ENCODE data around the gene MPLKIP.
"Not testable (repeated sequence)": the region's sequence is repeated elsewhere in the genome, so short reads cannot be mapped to it uniquely, and the experiment has no call there.

MPLKIP gene

GRCh38 chr7:40134428-40135316 is at the start of gene MPLKIP, which contains the start of gene SUGCT:
Gene MPLKIP (minus strand): TSS chr7:40134622. CDS start chr7:40134567, 55 bp downstream.
Gene SUGCT (plus strand): TSS chr7:40135005.
- DNase-seq = peak; percentile 79

DNA sequence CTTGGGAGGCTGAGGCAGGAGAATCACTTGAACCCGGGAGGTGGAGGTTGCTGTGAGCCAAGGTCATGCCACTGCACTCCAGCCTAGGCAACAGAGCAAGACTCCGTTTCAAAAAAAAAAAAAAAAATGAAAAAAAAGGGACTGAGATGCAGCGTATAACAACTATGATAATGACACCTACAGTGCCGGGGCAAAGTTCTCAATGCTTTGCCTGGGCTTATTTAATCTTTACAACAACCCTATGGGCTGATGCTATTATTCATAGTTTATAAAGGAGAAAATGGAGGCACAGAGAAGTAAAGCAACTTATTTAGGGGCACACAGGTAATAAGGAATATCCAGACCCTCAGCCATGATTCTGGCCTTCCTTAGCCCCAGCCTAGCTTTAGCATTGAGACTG is 48.0 kb upstream of the MPLKIP start:
- DNase-seq = no peak

GRCh38 chr7:40177071-40177470 is 42.6 kb upstream of the MPLKIP start:
- no peak for DNase-seq

- DNase-seq = no peak
These were observed 41.5 kb upstream of the MPLKIP start for GRCh38 chr7:40175725-40176510.

- DNase-seq = not testable (repeated sequence)
These were observed 40.8 kb upstream of the MPLKIP start for GRCh38 chr7:40175256-40175655.

DNA sequence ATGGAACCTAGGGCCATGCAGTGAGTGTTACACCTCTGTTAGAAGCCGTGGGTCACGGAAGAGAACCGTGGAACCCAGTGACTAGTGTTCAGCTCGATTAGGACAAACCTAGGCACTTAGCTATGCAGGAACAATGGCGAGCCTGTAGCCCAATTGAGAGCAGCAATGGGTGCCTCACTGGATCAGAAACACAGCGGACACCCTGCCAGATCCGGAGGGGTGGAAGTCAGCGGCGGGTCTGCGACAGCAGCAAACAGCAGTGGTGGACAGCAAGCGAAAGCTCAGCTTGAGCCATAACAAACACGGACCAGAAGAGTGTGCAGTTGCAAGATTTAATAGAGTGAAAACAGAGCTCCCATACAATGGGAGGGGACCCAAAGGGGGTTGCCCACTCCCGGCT is 38.7 kb upstream of the MPLKIP start:
- not testable (repeated sequence) for DNase-seq

GRCh38 chr7:40168266-40168665 is 33.8 kb upstream of the MPLKIP start:
- not testable (repeated sequence) for DNase-seq

DNA sequence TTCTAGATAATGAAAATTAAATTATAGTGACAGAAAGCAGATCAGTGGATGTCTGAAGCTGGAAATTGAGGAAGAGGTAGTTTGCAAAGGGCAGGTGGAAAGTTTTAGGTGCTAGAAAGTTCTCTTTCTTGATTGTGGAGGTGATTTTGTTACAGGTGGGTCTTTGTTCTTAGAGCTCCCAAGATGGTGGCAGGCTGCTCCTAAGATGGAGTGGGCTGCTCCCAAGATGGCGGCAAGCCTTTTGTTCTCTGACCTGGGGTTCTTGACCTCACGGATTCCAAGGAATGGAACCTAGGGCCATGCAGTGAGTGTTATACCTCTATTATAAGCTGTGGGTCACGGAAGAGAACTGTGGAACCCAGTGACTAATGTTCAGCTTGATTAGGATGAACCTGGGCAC is 32.9 kb upstream of the MPLKIP start:
- no peak for DNase-seq

- no peak for DNase-seq
These were observed 30.8 kb upstream of the MPLKIP start for GRCh38 chr7:40165216-40165615.

GRCh38 chr7:40162516-40162915 is 28.1 kb upstream of the MPLKIP start:
- no peak for DNase-seq

DNA sequence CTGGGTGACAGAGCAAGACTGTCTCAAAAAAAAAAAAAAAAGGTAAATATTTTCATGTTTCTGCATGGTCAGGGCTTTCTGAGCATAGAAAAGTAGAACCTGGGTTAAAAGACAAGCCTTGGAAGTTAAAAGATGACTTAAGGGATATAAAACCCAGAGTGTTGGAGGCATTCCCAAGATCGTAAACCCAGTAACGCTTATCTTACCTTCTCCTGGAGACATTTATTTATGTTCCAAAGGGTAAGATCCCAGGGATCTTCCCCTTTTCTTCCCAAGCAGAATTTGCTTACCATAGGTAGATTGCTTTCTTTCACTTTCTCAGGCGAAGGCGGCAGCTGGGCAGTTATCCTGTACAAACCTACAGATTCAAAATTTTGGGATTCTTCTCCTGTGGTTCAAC is 22.6 kb upstream of the MPLKIP start:
- DNase-seq = no peak

DNA sequence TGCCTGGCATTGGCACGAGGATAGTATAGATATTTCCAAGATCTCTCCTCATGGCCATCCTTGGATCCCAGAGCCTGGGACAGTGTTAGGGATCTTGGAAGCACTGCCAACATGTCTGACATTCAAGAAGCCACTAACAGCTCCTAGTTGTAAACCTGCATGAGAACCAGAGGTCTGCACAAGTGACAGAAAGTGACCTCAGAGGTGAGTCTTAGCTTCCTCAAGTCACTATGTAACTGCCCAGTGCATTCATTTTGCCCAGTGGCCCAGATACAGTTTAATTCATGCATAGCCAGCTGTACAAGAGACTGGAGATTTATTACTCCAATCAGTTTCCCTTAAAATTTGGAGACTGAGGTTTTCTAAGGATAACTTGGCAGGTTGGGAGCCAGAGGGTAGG is 17.1 kb upstream of the MPLKIP start:
- DNase-seq = no peak

GRCh38 chr7:40148671-40149070 is 14.2 kb upstream of the MPLKIP start:
- DNase-seq = no peak

GRCh38 chr7:40148247-40148580 is 13.8 kb upstream of the MPLKIP start:
- not testable (repeated sequence) for DNase-seq

- no peak for DNase-seq
These were observed 13.2 kb upstream of the MPLKIP start for GRCh38 chr7:40147371-40148246.

- DNase-seq = not testable (repeated sequence)
These were observed 11.2 kb upstream of the MPLKIP start for GRCh38 chr7:40145596-40146130.

- DNase-seq = not testable (repeated sequence)
These were observed 7.5 kb upstream of the MPLKIP start for GRCh38 chr7:40141916-40142315.

- DNase-seq = not testable (repeated sequence)
These were observed 5.5 kb upstream of the MPLKIP start for GRCh38 chr7:40139891-40140290.

- DNase-seq = no peak
These were observed 4.6 kb upstream of the MPLKIP start for GRCh38 chr7:40138973-40139372.

- DNase-seq = no peak
These were observed 3.1 kb upstream of the MPLKIP start for GRCh38 chr7:40137563-40137962.

- DNase-seq = no peak
These were observed 842 bp upstream of the MPLKIP start for GRCh38 chr7:40135317-40135610.

DNA sequence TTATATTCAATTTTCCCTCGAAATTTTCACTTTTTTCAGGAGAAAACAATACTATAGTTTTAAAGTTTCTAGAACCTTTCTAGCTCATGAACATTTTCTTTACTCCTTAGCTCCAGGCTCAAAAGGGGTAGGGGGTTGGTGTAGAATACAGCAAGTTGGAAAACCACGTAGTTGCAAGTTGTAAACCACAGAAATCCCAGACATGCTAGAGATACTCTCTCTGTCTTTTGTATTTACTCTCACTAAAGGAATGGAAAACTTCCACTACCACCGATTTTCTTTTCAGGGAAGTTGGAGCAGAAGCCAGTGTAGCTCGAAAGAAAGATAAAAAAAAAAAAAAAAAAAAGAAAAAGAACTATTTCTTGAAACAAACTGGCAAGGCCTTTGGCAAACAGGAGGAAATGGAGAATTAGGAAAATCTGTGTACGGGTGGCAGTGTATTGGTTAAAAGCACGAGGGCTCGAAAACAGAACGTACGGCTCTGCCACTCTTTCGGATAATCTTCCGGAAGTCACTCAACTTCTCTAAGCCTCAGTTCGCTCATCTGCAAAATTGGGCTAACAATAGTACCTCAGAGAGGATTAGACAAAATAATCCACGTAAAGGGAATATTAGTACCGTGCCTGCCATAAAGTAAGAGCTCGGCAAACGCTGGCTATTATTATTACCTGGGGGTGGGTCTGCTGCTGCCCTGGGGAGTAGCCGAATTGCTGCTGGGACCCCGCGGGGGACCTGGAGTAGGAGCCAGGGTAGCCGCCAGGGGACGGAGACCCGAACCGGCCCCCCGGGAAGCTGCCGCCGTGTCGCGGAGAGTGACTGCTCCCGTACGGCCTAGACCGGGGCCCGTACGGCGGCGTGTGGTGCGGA is 628 bp downstream of the MPLKIP start:
- DNase-seq = no peak

Measured in NCI-H1105 treated with DMSO at 0.1 percent for 48 hours (cell line).